Transverse colon (tissue), 4 donors: ENCODE results near the gene CSE1L. TPM values are rescaled to one million over a fixed set of nuclear protein-coding genes. Genes with fewer than 3 reads are reported as not detected.
A peak's percentile ranks its signal among the peaks of the same experiment; 100 is the strongest.

Experiments used
- DNase-seq: peaks from one replicate; pipeline ENCODE4 v3.0.0-alpha.2; 2019
- H3K27ac ChIP-seq, 4 donors: fragments of 200-600 bp; sonication (generic); 2 replicates each; pipeline ENCODE4 v1.5.1; 2016 to 2018; ENCODE audit warnings: inconsistent platforms in 4 of 4
- H3K27me3 ChIP-seq: fragments of 200-600 bp; sonication (generic); 2 replicates; pipeline ENCODE4 v1.5.1; 2017; ENCODE audit warnings: inconsistent platforms
- H3K36me3 ChIP-seq, 4 donors: fragments of 200-600 bp; sonication (generic); 2 replicates each; pipeline ENCODE4 v1.5.1; 2017 to 2019; ENCODE audit warnings: inconsistent platforms in 4 of 4
- H3K4me1 ChIP-seq, 4 donors: fragments of 200-600 bp; sonication (generic); 2 replicates each; pipeline ENCODE4 v1.5.1; 2017 to 2020; ENCODE audit warnings: inconsistent platforms in 4 of 4
- H3K4me3 ChIP-seq, 4 donors: fragments of 200-600 bp; sonication (generic); 1 replicate in 1 of 4; 2 replicates in 3 of 4; pipeline versions ENCODE4 v1.5.1 to v1.6.1; 2017 to 2019; ENCODE audit warnings: inconsistent platforms in 4 of 4
- H3K9me3 ChIP-seq, 2 donors: fragments of 200-600 bp; sonication (generic); 2 replicates each; pipeline ENCODE4 v1.5.1; 2017 to 2019; ENCODE audit warnings: inconsistent platforms in 2 of 2
- EP300 ChIP-seq: sonication (generic); formaldehyde crosslinking; IDR thresholded peaks from one replicate; pipeline ENCODE4 v1.6.1; 2017; ENCODE audit warnings: antibody characterized with exemption, low read depth
- POLR2A ChIP-seq: fragments of 450-650 bp; IDR thresholded peaks from one replicate; pipeline ENCODE4 v1.6.1; 2016; ENCODE audit warnings: antibody characterized with exemption, mild to moderate bottlenecking, moderate library complexity
- POLR2AphosphoS5 ChIP-seq, 3 donors: sonication (generic); formaldehyde crosslinking; IDR thresholded peaks; one replicate each; pipeline ENCODE4 v1.6.1; 2016; ENCODE audit warnings: antibody characterized with exemption in 3 of 3
- WGBS, 2 donors: methylation state at CpG; one replicate each; pipeline ENCODE4 v1.1.5; 2018; ENCODE audit warnings: low coverage in 1 of 2; 5-methylcytosine and 5-hydroxymethylcytosine counted together
- in situ Hi-C, 4 donors: fragments of 200-750 bp; cut with MboI; loops; one replicate each; pipeline versions ENCODE4 v1.15.0 to v1.15.1; 2017; ENCODE audit warnings: low sequenced_read_pairs in 3 of 4, low pct_ligation_motif_present in 1 of 4, low pct_unique_long_range_greater_than_20kb in 1 of 4
- intact Hi-C: fragments of 100-400 bp; cut with DNase I; formaldehyde crosslinking; loops from one replicate; pipeline ENCODE4 v1.15.1; 2023; ENCODE audit warnings: low total_unique reads
- total RNA-seq, 4 donors: library from RNA; depleted of rRNA; stranded (reverse); fragments of >200 nt; gene quantifications; one replicate each; pipeline ENCODE4 v1.1.0, GENCODE V29; 2016
- TF ChIP-seq, protein P1 (sequence below), 5 experiments: fragments of 200-600 bp in 3 of 5; fragments of 450-650 bp in 2 of 5; sonication (generic) in 3 of 5; IDR thresholded peaks; 1 replicate in 2 of 5; 2 replicates in 3 of 5; pipeline ENCODE4 v1.5.1; 2016 to 2017; ENCODE audit warnings: antibody characterized with exemption in 5 of 5, inconsistent platforms in 3 of 5, mild to moderate bottlenecking in 2 of 5, moderate library complexity in 1 of 5

Gene CSE1L, protein sequence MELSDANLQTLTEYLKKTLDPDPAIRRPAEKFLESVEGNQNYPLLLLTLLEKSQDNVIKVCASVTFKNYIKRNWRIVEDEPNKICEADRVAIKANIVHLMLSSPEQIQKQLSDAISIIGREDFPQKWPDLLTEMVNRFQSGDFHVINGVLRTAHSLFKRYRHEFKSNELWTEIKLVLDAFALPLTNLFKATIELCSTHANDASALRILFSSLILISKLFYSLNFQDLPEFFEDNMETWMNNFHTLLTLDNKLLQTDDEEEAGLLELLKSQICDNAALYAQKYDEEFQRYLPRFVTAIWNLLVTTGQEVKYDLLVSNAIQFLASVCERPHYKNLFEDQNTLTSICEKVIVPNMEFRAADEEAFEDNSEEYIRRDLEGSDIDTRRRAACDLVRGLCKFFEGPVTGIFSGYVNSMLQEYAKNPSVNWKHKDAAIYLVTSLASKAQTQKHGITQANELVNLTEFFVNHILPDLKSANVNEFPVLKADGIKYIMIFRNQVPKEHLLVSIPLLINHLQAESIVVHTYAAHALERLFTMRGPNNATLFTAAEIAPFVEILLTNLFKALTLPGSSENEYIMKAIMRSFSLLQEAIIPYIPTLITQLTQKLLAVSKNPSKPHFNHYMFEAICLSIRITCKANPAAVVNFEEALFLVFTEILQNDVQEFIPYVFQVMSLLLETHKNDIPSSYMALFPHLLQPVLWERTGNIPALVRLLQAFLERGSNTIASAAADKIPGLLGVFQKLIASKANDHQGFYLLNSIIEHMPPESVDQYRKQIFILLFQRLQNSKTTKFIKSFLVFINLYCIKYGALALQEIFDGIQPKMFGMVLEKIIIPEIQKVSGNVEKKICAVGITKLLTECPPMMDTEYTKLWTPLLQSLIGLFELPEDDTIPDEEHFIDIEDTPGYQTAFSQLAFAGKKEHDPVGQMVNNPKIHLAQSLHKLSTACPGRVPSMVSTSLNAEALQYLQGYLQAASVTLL
- 10 to 100 TPM; 11.5 to 27.0 (median 15.5) TPM for total RNA-seq

DNA sequence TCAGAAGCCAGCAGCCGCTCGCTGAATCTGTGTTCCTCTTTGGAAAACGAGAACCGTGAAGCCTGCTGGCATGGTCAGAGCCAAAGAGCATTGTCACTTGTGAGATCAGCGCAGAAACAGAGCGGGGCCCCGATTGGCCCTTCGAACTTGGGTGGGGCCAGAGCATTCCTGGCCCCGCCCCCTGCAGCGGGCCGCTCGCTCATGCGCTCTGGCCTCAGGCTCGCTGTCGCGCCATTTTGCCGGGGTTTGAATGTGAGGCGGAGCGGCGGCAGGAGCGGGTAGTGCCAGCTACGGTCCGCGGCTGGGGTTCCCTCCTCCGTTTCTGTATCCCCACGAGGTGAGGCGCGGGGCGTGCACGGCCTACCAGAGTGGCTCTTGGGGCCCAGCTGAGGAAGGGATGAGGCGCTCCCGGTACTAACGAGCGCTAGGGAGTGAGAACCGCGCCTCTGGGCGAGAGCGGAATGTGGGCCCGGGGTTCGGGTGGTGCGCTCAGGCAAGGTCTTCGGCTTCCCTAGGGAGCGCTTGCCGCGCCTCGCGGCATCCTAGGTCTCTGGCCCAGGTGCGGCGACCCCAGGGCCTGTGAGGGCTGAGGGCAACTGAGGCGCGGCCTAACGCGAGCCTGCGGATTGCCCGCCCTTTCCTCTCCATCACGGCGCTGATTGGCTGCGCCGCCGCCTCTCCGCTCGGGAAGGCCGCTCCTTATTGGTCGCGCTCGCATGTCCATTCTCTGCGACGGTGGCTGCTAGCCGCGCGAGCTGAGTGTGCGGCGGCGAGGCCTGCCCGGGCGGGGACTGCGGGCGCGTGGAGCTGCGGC lies at the start of gene CSE1L:
Gene CSE1L, plus strand, starts transcription at position 226 of the 814 bp plus-strand sequence. CDS start 12,152 bp downstream, outside the sequence.
- Histone ChIP-seq H3K27me3 (no peaks in the 10 kb centered on the region), H3K9me3 (no peaks in the 10 kb centered on the region), H3K36me3 (no peaks in the 10 kb centered on the region), H3K27ac (peak within 1 kb of the TSS; percentile 94 to 98 (median 96)), H3K4me3 (peak within 1 kb of the TSS; percentile 76 to 93 (median 92)), H3K4me1 (peaks cover 0 to 22% (median 8%) of the 10 kb centered on the region in 4 donors)
- in situ Hi-C loops (loop anchor here in 1 of 4 donors (25.0 kb wide), 1 partner anchor 91 kb away; no protein-coding TSS in a partner anchor), intact Hi-C loops (no loop called here)
- TF ChIP-seq POLR2AphosphoS5 (IDR thresholded peaks at IDR 0.05): peak; percentile 89 to 91 (median 91)
- TF ChIP-seq EP300: no peak
- TF ChIP-seq, protein P1, sequence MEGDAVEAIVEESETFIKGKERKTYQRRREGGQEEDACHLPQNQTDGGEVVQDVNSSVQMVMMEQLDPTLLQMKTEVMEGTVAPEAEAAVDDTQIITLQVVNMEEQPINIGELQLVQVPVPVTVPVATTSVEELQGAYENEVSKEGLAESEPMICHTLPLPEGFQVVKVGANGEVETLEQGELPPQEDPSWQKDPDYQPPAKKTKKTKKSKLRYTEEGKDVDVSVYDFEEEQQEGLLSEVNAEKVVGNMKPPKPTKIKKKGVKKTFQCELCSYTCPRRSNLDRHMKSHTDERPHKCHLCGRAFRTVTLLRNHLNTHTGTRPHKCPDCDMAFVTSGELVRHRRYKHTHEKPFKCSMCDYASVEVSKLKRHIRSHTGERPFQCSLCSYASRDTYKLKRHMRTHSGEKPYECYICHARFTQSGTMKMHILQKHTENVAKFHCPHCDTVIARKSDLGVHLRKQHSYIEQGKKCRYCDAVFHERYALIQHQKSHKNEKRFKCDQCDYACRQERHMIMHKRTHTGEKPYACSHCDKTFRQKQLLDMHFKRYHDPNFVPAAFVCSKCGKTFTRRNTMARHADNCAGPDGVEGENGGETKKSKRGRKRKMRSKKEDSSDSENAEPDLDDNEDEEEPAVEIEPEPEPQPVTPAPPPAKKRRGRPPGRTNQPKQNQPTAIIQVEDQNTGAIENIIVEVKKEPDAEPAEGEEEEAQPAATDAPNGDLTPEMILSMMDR (IDR thresholded peaks at IDR 0.05): peak; percentile 20 to 86 (median 37)
- peak; percentile 88 for TF ChIP-seq POLR2A
- WGBS, 2 donors: 0% methylated on average over 72 of the region's 80 CpGs; no CpG with 5 or more reads in 1 of the 2 donors
- DNase-seq: peak; percentile 96

DNA sequence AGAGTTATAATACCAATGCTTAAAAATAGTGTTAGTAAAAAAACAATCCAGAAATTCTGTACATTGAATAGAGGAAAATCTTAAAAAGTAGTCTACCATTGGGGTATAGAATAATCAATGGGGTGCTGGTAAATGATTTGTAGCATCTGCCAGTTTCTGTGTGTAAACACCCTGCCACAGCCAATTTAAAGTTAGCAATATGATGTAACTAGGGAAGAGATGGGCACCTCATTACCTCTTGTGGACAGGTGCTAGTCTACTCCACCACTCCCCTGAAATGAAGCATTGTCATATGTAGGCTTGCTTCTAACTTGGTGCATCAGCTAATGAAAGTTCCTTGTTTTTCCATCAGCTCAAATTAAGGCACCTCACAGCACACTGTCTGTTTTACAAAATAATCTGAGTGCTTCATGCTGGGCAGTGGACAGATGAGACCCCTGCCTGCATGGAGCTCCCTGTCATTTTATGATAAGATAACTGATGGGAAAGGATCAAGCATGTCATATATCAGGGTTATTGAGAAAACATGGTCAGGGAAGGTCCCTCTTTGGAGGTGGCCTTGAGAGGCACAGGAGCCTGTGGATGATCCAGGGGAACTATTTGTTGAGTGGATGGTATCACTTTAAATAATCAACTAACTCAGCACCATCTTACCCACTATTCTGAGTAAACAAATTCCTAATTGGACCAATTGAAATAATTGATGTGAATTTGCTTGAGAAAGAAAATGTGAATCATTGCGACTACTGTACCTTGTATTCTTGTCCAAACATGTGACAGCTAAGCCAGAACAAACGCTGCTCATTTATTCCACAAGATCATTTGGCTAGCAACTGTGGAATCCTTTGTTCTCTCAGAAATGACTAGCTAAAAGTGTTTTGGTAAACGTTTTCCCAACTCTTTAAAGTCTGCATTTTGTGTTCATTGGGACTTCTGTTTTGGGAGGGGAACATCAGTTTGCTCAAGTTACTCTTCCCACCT lies 45.9 kb upstream of the CSE1L start:
- no peak for TF ChIP-seq EP300
- TF ChIP-seq, protein P1 (IDR thresholded peaks at IDR 0.05): no peak
- TF ChIP-seq POLR2AphosphoS5 (IDR thresholded peaks at IDR 0.05): no peak
- no peak for TF ChIP-seq POLR2A
- no peaks in the 10 kb centered on the region for H3K9me3 ChIP-seq
- H3K4me3 ChIP-seq: no peak overlapping the region
- in situ Hi-C loops: no loop called here
- H3K27me3 ChIP-seq: no peaks in the 10 kb centered on the region
- peaks cover 0 to 57% (median 28%) of the 10 kb centered on the region in 4 donors for H3K36me3 ChIP-seq
- WGBS, 2 donors: 74 to 80% methylated on average over 2 to 3 of the region's 3 CpGs
- H3K4me1 ChIP-seq: no peaks in the 10 kb centered on the region
- no peak for DNase-seq
- intact Hi-C loops: no loop called here
- H3K27ac ChIP-seq: no peak overlapping the region

DNA sequence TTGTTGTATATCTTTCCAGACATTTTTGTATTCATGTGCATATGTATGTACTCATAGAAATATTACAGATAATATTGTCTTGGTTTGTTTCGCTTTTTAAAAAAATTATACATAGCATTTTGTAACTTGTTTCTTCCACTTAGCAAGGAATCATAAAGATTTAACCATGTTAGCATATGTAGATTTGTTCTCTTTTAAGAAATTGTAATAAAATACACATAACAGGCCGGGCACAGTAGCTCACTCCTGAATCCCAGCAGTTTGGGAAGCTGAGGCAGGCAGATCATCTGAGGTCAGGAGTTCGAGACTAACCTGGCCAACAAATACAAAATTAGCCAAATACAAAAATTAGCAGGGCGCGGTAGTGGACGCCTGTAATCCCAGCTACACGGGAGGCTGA lies 44.4 kb upstream of the CSE1L start:
- in situ Hi-C loops: no loop called here
- H3K4me1 ChIP-seq: no peaks in the 10 kb centered on the region
- H3K4me3 ChIP-seq: no peak overlapping the region
- H3K9me3 ChIP-seq: no peaks in the 10 kb centered on the region
- H3K36me3 ChIP-seq: peaks cover 0 to 57% (median 28%) of the 10 kb centered on the region in 4 donors
- intact Hi-C loops: no loop called here
- no peak overlapping the region for H3K27ac ChIP-seq
- DNase-seq: no peak
- 88 to 95% methylated on average over 1 to 7 of the region's 7 CpGs for WGBS, 2 donors
- TF ChIP-seq, protein P1 (IDR thresholded peaks at IDR 0.05): no peak
- TF ChIP-seq EP300: no peak
- no peak for TF ChIP-seq POLR2A
- TF ChIP-seq POLR2AphosphoS5 (IDR thresholded peaks at IDR 0.05): no peak
- no peaks in the 10 kb centered on the region for H3K27me3 ChIP-seq
